ENCODE measurements around the gene GLOD5.

Gene GLOD5

GRCh38 chrX:48754238-48754637 lies 7.3 kb upstream of the GLOD5 start (continued):
- no peak for TF ChIP-seq ZNF18 (tag by site-specific recombination; IDR thresholded peaks at IDR 0.05)
- TF ChIP-seq ZNF398 (tag by site-specific recombination; IDR thresholded peaks at IDR 0.05) = no peak
- TF ChIP-seq TCF7L2 (IDR thresholded peaks at IDR 0.05; ENCODE audit: borderline replicate concordance, low read depth, low read length) = no peak
- TF ChIP-seq, protein P1, sequence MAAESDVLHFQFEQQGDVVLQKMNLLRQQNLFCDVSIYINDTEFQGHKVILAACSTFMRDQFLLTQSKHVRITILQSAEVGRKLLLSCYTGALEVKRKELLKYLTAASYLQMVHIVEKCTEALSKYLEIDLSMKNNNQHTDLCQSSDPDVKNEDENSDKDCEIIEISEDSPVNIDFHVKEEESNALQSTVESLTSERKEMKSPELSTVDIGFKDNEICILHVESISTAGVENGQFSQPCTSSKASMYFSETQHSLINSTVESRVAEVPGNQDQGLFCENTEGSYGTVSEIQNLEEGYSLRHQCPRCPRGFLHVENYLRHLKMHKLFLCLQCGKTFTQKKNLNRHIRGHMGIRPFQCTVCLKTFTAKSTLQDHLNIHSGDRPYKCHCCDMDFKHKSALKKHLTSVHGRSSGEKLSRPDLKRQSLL (tag by site-specific recombination; IDR thresholded peaks at IDR 0.05) = no peak
- no peak for TF ChIP-seq ZNF473 (tag by site-specific recombination; IDR thresholded peaks at IDR 0.05)
- no peak for TF ChIP-seq ZNF37A (tag by site-specific recombination; IDR thresholded peaks at IDR 0.05)
- no peak for TF ChIP-seq KLF17 (tag by site-specific recombination; IDR thresholded peaks at IDR 0.05)
- no peak for TF ChIP-seq SCRT2 (tag by site-specific recombination; IDR thresholded peaks at IDR 0.05)

- H3K27ac ChIP-seq (ENCODE audit: extremely low read depth, low read depth, low read length) = no peak overlapping the region
- ChIA-PET POLR2A (no interaction called here), CTCF (interaction anchor here (0.6 kb wide), 1 partner anchor 18 kb away, joined by 6 read pairs; no protein-coding TSS in a partner anchor)
- no peaks in the 10 kb centered on the region for H3K9me3 ChIP-seq (ENCODE audit: control insufficient read depth, insufficient read depth, low read depth, low read length)
- H3K4me3 ChIP-seq (ENCODE audit: low read depth, low read length) = no peak overlapping the region
- H3K4me1 ChIP-seq (ENCODE audit: control insufficient read depth, insufficient read depth, low read length) = no peaks in the 10 kb centered on the region
- no peaks in the 10 kb centered on the region for H3K36me3 ChIP-seq (ENCODE audit: control insufficient read depth in 2 of 2, insufficient read depth in 1 of 2, low read length in 2 of 2)
- TF ChIP-seq SCRT1 (tag by site-specific recombination; IDR thresholded peaks at IDR 0.05; ENCODE audit: borderline replicate concordance) (no peak), MEIS1 (CRISPR knock-in tag; IDR thresholded peaks at IDR 0.05; ENCODE audit: borderline replicate concordance) (no peak), ZNF623 (tag by site-specific recombination; IDR thresholded peaks at IDR 0.05) (no peak), ZNF501 (tag by site-specific recombination; IDR thresholded peaks at IDR 0.05) (no peak), KLF1 (tag by site-specific recombination; IDR thresholded peaks at IDR 0.05) (no peak), ZNF335 (tag by site-specific recombination; conservative IDR thresholded peaks at IDR 0.05) (no peak), ZNF146 (tag by site-specific recombination; IDR thresholded peaks at IDR 0.05) (no peak), ZNF621 (tag by site-specific recombination; IDR thresholded peaks at IDR 0.05) (no peak), ZFHX2 (tag by site-specific recombination; conservative IDR thresholded peaks at IDR 0.05) (no peak), ZNF211 (tag by site-specific recombination; IDR thresholded peaks at IDR 0.05; ENCODE audit: low read depth) (no peak), ZSCAN30 (tag by site-specific recombination; IDR thresholded peaks at IDR 0.05) (no peak)
- TF ChIP-seq, protein P2, sequence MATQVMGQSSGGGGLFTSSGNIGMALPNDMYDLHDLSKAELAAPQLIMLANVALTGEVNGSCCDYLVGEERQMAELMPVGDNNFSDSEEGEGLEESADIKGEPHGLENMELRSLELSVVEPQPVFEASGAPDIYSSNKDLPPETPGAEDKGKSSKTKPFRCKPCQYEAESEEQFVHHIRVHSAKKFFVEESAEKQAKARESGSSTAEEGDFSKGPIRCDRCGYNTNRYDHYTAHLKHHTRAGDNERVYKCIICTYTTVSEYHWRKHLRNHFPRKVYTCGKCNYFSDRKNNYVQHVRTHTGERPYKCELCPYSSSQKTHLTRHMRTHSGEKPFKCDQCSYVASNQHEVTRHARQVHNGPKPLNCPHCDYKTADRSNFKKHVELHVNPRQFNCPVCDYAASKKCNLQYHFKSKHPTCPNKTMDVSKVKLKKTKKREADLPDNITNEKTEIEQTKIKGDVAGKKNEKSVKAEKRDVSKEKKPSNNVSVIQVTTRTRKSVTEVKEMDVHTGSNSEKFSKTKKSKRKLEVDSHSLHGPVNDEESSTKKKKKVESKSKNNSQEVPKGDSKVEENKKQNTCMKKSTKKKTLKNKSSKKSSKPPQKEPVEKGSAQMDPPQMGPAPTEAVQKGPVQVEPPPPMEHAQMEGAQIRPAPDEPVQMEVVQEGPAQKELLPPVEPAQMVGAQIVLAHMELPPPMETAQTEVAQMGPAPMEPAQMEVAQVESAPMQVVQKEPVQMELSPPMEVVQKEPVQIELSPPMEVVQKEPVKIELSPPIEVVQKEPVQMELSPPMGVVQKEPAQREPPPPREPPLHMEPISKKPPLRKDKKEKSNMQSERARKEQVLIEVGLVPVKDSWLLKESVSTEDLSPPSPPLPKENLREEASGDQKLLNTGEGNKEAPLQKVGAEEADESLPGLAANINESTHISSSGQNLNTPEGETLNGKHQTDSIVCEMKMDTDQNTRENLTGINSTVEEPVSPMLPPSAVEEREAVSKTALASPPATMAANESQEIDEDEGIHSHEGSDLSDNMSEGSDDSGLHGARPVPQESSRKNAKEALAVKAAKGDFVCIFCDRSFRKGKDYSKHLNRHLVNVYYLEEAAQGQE (tag by site-specific recombination; IDR thresholded peaks at IDR 0.05) = no peak
- TF ChIP-seq, protein P3, sequence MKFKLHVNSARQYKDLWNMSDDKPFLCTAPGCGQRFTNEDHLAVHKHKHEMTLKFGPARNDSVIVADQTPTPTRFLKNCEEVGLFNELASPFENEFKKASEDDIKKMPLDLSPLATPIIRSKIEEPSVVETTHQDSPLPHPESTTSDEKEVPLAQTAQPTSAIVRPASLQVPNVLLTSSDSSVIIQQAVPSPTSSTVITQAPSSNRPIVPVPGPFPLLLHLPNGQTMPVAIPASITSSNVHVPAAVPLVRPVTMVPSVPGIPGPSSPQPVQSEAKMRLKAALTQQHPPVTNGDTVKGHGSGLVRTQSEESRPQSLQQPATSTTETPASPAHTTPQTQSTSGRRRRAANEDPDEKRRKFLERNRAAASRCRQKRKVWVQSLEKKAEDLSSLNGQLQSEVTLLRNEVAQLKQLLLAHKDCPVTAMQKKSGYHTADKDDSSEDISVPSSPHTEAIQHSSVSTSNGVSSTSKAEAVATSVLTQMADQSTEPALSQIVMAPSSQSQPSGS (tag by site-specific recombination; IDR thresholded peaks at IDR 0.05; ENCODE audit: low read depth) = no peak
- TF ChIP-seq, protein P4, sequence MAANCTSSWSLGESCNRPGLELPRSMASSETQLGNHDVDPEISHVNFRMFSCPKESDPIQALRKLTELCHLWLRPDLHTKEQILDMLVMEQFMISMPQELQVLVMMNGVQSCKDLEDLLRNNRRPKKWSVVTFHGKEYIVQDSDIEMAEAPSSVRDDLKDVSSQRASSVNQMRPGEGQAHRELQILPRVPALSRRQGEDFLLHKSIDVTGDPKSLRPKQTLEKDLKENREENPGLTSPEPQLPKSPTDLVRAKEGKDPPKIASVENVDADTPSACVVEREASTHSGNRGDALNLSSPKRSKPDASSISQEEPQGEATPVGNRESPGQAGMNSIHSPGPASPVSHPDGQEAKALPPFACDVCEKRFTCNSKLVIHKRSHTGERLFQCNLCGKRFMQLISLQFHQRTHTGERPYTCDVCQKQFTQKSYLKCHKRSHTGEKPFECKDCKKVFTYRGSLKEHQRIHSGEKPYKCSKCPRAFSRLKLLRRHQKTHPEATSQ (tag by site-specific recombination; IDR thresholded peaks at IDR 0.05) = no peak
These were observed 7.7 kb downstream of the GLOD5 start for GRCh38 chrX:48769230-48769629.

Measured in HEK293 (cell line).